Ishikawa (cell line): ENCODE measurements around the gene TRAF4.

Source experiments
- CEBPB ChIP-seq: IDR thresholded peaks from 2 replicates; pipeline ENCODE4 v1.6.1; 2012
- CREB1 ChIP-seq: IDR thresholded peaks from 2 replicates; pipeline ENCODE4 v1.6.1; 2012; ENCODE audit warnings: low read depth
- EGR1 ChIP-seq: IDR thresholded peaks from 2 replicates; pipeline ENCODE4 v1.6.1; 2012
- EP300 ChIP-seq: IDR thresholded peaks from 2 replicates; pipeline ENCODE4 v1.6.1; 2012; ENCODE audit warnings: borderline replicate concordance
- FOXM1 ChIP-seq: IDR thresholded peaks from 2 replicates; pipeline ENCODE4 v1.6.1; 2012; ENCODE audit warnings: low read depth, borderline replicate concordance
- MAX ChIP-seq: IDR thresholded peaks from 2 replicates; pipeline ENCODE4 v1.6.1; 2012
- NFIC ChIP-seq: IDR thresholded peaks from 2 replicates; pipeline ENCODE4 v1.6.1; 2012
- RAD21 ChIP-seq: IDR thresholded peaks from 2 replicates; pipeline ENCODE4 v1.6.1; 2012; ENCODE audit warnings: low read depth
- REST ChIP-seq: IDR thresholded peaks from 2 replicates; pipeline ENCODE4 v1.6.1; 2012; ENCODE audit warnings: low read depth, mild to moderate bottlenecking
- TAF1 ChIP-seq: IDR thresholded peaks from 2 replicates; pipeline ENCODE4 v1.6.1; 2012; ENCODE audit warnings: low read depth, mild to moderate bottlenecking
- TCF12 ChIP-seq: IDR thresholded peaks from 2 replicates; pipeline ENCODE4 v1.6.1; 2012; ENCODE audit warnings: low read depth
- TEAD4 ChIP-seq: IDR thresholded peaks from 2 replicates; pipeline ENCODE4 v1.6.1; 2012
- USF1 ChIP-seq: IDR thresholded peaks from 2 replicates; pipeline ENCODE4 v1.6.1; 2012
- YY1 ChIP-seq: IDR thresholded peaks from 2 replicates; pipeline ENCODE4 v1.6.1; 2012; ENCODE audit warnings: low read depth
- ZBTB7A ChIP-seq: IDR thresholded peaks from 2 replicates; pipeline ENCODE4 v1.6.1; 2012; ENCODE audit warnings: low read depth

The TRAF4 gene

GRCh38 chr17:28748852-28749515 is 5.2 kb downstream of the TRAF4 start:
- TF ChIP-seq TCF12 = no peak
- no peak for TF ChIP-seq MAX
- no peak for TF ChIP-seq RAD21
- TF ChIP-seq YY1 = no peak
- TF ChIP-seq EP300 = no peak
- TF ChIP-seq CREB1 = no peak
- no peak for TF ChIP-seq ZBTB7A
- no peak for TF ChIP-seq EGR1
- TF ChIP-seq TAF1 = no peak
- TF ChIP-seq CEBPB = no peak
- no peak for TF ChIP-seq FOXM1

GRCh38 chr17:28749516-28750177 is 5.8 kb downstream of the TRAF4 start:
- TF ChIP-seq REST = no peak
- no peak for TF ChIP-seq CEBPB
- TF ChIP-seq TEAD4 = no peak
- no peak for TF ChIP-seq EGR1
- no peak for TF ChIP-seq USF1
- TF ChIP-seq FOXM1 = no peak
- TF ChIP-seq TAF1 = no peak
- TF ChIP-seq MAX = no peak
- no peak for TF ChIP-seq ZBTB7A
- no peak for TF ChIP-seq YY1
- TF ChIP-seq CREB1 = no peak
- TF ChIP-seq NFIC = no peak
- TF ChIP-seq TCF12 = no peak
- TF ChIP-seq EP300 = no peak
- no peak for TF ChIP-seq RAD21

- no peak for TF ChIP-seq ZBTB7A
- TF ChIP-seq RAD21 = peak; percentile 80
Measured at GRCh38 chr17:28750178-28751047, 6.6 kb downstream of the TRAF4 start.

- TF ChIP-seq EGR1 (no peak), CEBPB (no peak)
Measured at GRCh38 chr17:28751600-28752366, 8.0 kb downstream of the TRAF4 start.

GRCh38 chr17:28755486-28755885 is 11.7 kb downstream of the TRAF4 start:
- no peak for TF ChIP-seq MAX
- 0 out of 2 replicates have a peak, but pooled peaks have one; percentile 19 for TF ChIP-seq TEAD4
- TF ChIP-seq ZBTB7A = no peak
- no peak for TF ChIP-seq YY1

- TF ChIP-seq CREB1 = no peak
Measured at GRCh38 chr17:28756049-28756804, 12.4 kb downstream of the TRAF4 start.
